Kidney (tissue), 14 donors: ENCODE measurements around the gene TBC1D1. TPM values are rescaled to one million over a fixed set of nuclear protein-coding genes. Genes with fewer than 3 reads are reported as not detected.

Experiments used
- DNase-seq, 5 donors: peaks; one replicate each; pipeline ENCODE4 v3.0.0-alpha.2; 2013 to 2020
- FAIRE-seq: peaks from 2 replicates; lab custom pipeline; 2012; peaks lifted over from hg19 to GRCh38; lab: Jason Lieb, UNC
- H3K27ac ChIP-seq, 2 donors: one replicate each; pipeline ENCODE4 v1.7.0; 2013; ENCODE audit warnings: low read depth in 2 of 2, low read length in 2 of 2, inconsistent platforms in 1 of 2
- H3K27me3 ChIP-seq: one replicate; pipeline ENCODE4 v1.7.1; 2013; ENCODE audit warnings: low read length, inconsistent platforms; ENCODE audit not compliant: control insufficient read depth, insufficient read depth
- H3K36me3 ChIP-seq, 3 donors: one replicate each; pipeline versions ENCODE4 v1.7.0 to v1.7.1; 2013; ENCODE audit warnings: low read length in 3 of 3, control low read depth in 1 of 3, inconsistent platforms in 1 of 3; ENCODE audit not compliant: insufficient read depth in 3 of 3, control insufficient read depth in 2 of 3
- H3K4me1 ChIP-seq, 3 donors: one replicate each; pipeline versions ENCODE4 v1.7.0 to v1.7.1; 2013; ENCODE audit warnings: low read length in 3 of 3, inconsistent platforms in 1 of 3, low read depth in 1 of 3; ENCODE audit not compliant: control insufficient read depth in 2 of 3, insufficient read depth in 2 of 3
- H3K4me3 ChIP-seq, 3 donors: one replicate each; pipeline versions ENCODE4 v1.7.0 to v1.8.1; 2013; ENCODE audit warnings: low read length in 3 of 3, control low read depth in 1 of 3, inconsistent platforms in 1 of 3
- H3K9ac ChIP-seq, 3 donors: one replicate each; pipeline versions ENCODE4 v1.7.0 to v1.7.1; 2013; ENCODE audit warnings: low read length in 3 of 3, control low read depth in 1 of 3, inconsistent platforms in 1 of 3
- H3K9me3 ChIP-seq, 3 donors: one replicate each; pipeline versions ENCODE4 v1.7.0 to v1.7.1; 2013; ENCODE audit warnings: low read length in 3 of 3, control low read depth in 1 of 3, inconsistent platforms in 1 of 3; ENCODE audit not compliant: control insufficient read depth in 2 of 3, insufficient read depth in 1 of 3
- CTCF ChIP-seq: IDR thresholded peaks from 3 replicates; pipeline ENCODE4 v1.5.1; 2012; ENCODE audit warnings: mild to moderate bottlenecking, moderate library complexity, borderline replicate concordance; ENCODE audit not compliant: insufficient read depth; ENCODE audit errors: extremely low read depth
- intact Hi-C: fragments of 100-400 bp; cut with DNase I; formaldehyde crosslinking; loops from one replicate; pipeline ENCODE4 v1.11.1; 2022
- polyA plus RNA-seq: library from polyadenylated mRNA; stranded (reverse); fragments of 350-450 nt; fragmentation: Illumina TruSeq; extraction: RNeasy Lipid Tissue Mini Kit (QIAGEN cat#74804); gene quantifications from one replicate; pipeline ENCODE4 v1.2.3, GENCODE V29; 2014; ENCODE audit warnings: low read depth, low replicate concordance; ENCODE audit not compliant: insufficient read depth
- total RNA-seq: library from RNA; stranded (reverse); fragmentation: NEBNext Ultra II Directional; extraction: Animal tissue kit (Norgen Biotek cat#: 25700); gene quantifications from one replicate; pipeline ENCODE4 v1.2.1, GENCODE V29; 2021
- donor health status: control.
- donor health status: control.
- donor health status: control.
- donor health status: control.
- donor health status: control.
- donor health status: DM: yes; HTN: yes; CAD: no.
- donor health status: Normal renal cell carcinoma (clear cell type).

Gene TBC1D1
- total and polyA plus RNA-seq, 2 donors from 2014 or later: 170 to 182 TPM

GRCh38 chr4:37991623-37992410, 100.9 kb downstream of the TBC1D1 start:
- Histone ChIP-seq H3K27ac (peak overlapping the region; percentile 71 to 96), H3K4me1 (peaks cover 15 to 57% (median 40%) of the 10 kb centered on the region in 3 donors), H3K36me3 (no peaks in the 10 kb centered on the region), H3K27me3 (no peaks in the 10 kb centered on the region), H3K9me3 (no peaks in the 10 kb centered on the region), H3K4me3 (no peak overlapping the region), H3K9ac (peak overlapping the region in 1 of 3 donors; percentile 52)
- FAIRE-seq (no peak), DNase-seq (no peak)
- intact Hi-C loops: no loop called here
- no peak for TF ChIP-seq CTCF

DNA sequence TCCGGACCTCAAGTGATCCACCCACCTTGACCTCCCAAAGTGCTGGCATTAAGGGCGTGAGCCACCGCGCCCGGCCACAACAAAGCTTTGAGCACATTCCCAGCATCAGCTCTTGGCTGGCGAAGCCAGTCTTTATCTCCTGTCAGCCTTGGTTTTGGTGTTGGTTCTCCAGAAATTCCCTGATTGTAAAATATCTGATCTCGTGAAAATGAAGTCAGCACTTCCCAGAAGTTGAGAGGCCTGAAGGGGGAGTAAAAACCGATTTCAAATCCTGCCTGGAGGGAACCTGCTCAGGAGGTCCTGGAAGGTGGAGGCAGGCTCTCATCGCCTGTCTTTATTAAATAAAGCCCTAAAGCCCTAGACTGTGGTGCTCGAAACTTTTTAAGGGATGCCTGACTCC, 102.9 kb downstream of the TBC1D1 start:
- TF ChIP-seq CTCF: no peak
- Histone ChIP-seq H3K9me3 (no peaks in the 10 kb centered on the region), H3K4me3 (no peak overlapping the region), H3K27me3 (no peaks in the 10 kb centered on the region), H3K9ac (peak overlapping the region in 1 of 3 donors; percentile 47), H3K4me1 (peaks cover 11 to 58% (median 38%) of the 10 kb centered on the region in 3 donors), H3K36me3 (no peaks in the 10 kb centered on the region), H3K27ac (peak overlapping the region in 1 of 2 donors; percentile 55)
- intact Hi-C loops: no loop called here
- no peak for DNase-seq
- FAIRE-seq: no peak

DNA sequence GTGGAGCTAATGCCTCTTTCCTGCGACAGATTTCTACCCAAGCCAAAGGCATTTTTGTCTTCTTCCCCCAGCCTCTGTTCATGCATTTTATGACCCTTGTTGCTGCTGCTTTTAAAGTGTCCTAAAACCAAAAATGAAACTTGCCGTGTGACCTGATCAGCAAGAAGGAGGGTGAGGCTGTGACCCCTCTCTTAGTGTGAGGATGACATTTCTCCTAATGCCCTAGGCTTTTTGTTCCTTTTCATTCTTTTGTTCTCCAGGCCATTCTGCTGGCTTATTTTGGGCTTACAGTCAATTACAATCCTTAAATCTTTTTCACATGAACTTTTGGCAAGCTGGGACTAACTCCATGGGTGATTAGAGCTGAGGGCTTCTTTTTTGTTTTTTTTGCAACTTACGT, 103.7 kb downstream of the TBC1D1 start:
- H3K27ac ChIP-seq: peak overlapping the region; percentile 66 to 76
- peaks cover 3 to 53% (median 36%) of the 10 kb centered on the region in 3 donors for H3K4me1 ChIP-seq
- intact Hi-C loops: no loop called here

More for the DNA sequence above, 103.7 kb downstream of the TBC1D1 start:
- Histone ChIP-seq H3K36me3 (no peaks in the 10 kb centered on the region), H3K4me3 (no peak overlapping the region), H3K9ac (peak overlapping the region in 1 of 3 donors; percentile 47), H3K27me3 (no peaks in the 10 kb centered on the region), H3K9me3 (no peaks in the 10 kb centered on the region)
- FAIRE-seq: no peak
- DNase-seq: no peak
- TF ChIP-seq CTCF: no peak
